Adipose tissue (tissue), 3 donors: ENCODE results near the gene TFAP2C. TPM values are rescaled to one million over a fixed set of nuclear protein-coding genes. Genes with fewer than 3 reads are reported as not detected.
"Not testable (repeated sequence)": the region's sequence is repeated elsewhere in the genome, so short reads cannot be mapped to it uniquely, and the experiment has no call there.

Source experiments
- H3K27ac ChIP-seq: one replicate; pipeline ENCODE4 v1.5.1; 2013; ENCODE audit warnings: low read depth, low read length
- WGBS, 3 donors: extraction: QIAGEN DNeasy Blood & Tissue Kit; methylation state at CpG; one replicate each; pipeline ENCODE4 v1.1.7; 2013; 5-methylcytosine and 5-hydroxymethylcytosine counted together
- polyA plus RNA-seq, 3 donors: library from polyadenylated mRNA; stranded (reverse); fragments of 200-250 nt; gene quantifications; one replicate each; pipeline ENCODE4 v1.2.3, GENCODE V29; 2013
- donor health status: healthy with polysubstance abuse.
- donor health status: Bipolar disorder and iron deficiency.
- donor health status: healthy.

The TFAP2C gene
- polyA plus RNA-seq, 3 donors: 0.14 to 1.3 (median 0.70) TPM

DNA sequence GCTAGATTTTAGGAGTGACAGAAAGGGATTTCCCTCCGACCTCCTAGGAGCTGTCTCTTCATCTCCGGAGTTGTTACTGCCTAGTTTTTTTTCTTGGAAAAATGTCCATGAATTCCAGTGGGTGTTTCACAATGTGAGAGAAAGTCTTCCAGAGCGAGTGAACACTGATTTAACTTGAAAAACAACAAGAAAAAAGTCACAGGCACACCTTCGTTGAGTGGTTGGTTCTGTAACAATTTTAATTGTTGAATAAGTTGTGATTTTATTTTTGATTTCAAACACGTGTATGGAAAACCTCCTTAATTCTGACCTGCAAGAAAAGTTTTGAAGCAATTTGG lies 2.9 kb downstream of the TFAP2C start:
- WGBS, 3 donors: 32 to 34% (median 33%) methylated on average over 5 of the region's 5 CpGs
- H3K27ac ChIP-seq: no peak overlapping the region

DNA sequence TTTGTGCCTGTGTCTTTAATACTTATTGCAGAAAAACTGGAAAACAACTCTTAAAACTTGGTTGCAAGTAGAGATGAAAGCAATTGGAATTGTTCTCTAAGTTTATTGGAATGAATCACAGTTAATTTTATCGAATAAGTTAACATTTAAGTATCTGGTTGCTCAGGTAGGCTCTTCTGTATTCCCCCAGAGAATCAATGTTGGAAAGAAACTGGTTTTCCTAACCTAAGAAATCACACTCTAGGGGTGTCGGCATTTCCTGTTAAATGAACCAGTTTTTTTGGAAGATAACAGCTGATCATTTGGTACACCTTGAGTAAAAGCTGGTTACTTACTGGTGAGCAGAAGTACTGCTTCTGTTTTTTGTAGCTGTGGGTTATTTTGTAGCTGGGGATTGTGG lies 5.2 kb downstream of the TFAP2C start:
- 73 to 89% (median 81%) methylated on average over 2 of the region's 2 CpGs for WGBS, 3 donors

DNA sequence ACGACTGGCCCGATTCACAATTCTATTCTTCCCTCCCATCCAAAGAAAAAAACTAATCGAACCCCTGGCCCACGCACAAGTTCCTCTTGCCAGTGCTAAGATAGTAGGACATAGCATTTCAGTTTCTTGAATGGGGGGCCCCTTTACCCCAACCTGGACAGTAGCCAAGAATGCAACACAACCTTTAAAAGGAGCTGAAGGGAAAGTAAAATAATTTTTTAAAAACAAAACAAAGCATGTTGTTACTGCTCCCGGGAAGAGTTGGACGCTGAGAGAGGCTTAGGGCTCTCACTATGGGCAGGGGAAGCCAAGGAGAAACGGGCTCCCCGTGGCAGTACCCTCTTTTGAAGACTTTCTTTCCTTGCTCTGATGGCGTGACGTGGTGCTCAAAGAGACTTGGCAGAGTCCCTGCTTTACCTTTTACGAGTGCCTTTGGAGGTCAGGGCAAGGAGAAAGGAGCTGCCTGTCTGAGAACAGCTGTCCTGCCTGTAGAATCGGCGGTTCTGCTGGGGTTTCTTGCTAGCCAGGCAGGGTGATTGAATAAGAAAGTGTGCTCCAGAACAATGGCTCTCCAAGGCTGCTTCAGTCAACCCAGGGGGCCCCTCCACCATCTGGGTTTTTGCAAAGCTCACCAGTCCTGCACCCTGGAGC lies 5.8 kb downstream of the TFAP2C start:
- H3K27ac ChIP-seq: no peak overlapping the region
- WGBS, 3 donors: 42 to 57% (median 55%) methylated on average over 13 of the region's 13 CpGs

More for the DNA sequence above, 5.2 kb downstream of the TFAP2C start:
- no peak overlapping the region for H3K27ac ChIP-seq

DNA sequence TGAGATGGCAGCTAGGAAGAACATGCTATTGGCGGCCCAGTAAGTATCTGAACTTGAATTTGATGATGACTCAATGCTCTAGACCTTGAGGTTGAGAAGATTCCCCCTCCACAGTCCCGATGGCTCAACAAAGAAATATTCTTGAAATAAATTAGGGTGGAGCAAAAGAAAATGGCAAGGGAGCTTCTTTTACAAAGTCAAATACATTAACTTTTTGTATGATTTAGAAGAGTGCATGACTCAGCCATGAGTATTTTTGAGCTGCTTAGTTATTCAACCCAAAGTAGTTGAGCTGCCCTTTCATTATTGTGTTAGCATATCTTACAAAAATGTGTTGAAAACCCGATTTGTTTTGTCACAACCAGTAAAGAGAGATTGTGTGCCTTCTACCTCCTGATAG lies 7.6 kb downstream of the TFAP2C start:
- no peak overlapping the region for H3K27ac ChIP-seq
- WGBS, 3 donors: 58 to 64% (median 62%) methylated on average over 3 of the region's 3 CpGs

DNA sequence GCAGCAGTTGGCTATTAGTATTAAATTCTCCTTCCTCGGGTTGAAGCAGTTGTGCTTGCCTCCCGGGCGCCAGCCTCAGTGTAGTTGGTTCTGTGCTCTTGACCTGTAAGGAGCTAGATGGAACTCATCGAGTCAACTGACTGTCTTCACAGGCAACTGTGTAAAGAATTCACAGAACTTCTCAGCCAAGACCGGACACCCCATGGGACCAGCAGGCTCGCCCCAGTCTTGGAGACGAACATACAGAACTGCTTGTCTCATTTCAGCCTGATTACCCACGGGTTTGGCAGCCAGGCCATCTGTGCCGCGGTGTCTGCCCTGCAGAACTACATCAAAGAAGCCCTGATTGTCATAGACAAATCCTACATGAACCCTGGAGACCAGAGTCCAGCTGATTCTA lies 8.5 kb downstream of the TFAP2C start:
- 61 to 81% (median 77%) methylated on average over 10 of the region's 10 CpGs for WGBS, 3 donors
- H3K27ac ChIP-seq: no peak overlapping the region

DNA sequence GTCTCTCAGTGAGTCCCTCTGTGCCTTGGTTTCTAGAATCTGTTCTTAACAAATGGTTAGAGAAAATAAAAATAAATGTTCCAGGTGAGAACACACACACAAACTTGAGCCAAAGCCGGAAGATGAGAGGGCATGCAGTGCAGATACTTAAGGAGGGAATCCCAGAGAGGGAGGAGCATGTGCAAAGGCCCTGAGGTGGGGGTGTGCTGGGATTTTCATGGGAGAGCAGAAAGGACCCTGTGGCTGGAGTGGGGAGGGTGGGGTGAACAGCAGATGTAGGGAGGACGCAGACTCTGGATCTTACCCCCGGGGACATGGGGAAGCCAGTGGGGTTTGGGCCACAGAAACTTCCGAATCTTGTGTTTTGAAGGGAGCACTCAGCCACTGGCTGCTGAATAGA lies 17.5 kb downstream of the TFAP2C start:
- H3K27ac ChIP-seq: no peak overlapping the region
- WGBS, 3 donors: 83 to 92% (median 87%) methylated on average over 4 of the region's 4 CpGs

DNA sequence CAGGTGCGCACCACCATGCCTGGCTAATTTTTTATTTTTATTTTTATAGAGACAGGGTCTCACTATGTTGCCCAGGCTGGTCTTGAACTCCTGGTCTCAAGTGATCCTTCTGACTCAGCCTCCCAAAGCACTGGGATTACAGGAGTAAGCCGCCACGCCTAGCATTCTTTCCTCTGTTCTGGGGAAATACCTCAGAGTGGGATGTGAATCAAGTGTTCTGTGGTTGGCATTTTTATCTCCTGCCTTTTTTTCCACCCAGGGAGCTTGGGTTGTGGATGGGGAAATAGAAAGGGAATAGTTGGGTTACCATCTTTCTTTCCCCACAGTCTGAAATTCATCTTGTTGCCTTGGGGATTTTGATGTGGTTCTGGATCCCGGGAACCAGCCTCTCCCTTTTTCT lies 24.1 kb downstream of the TFAP2C start:
- no peak overlapping the region for H3K27ac ChIP-seq
- 90 to 95% (median 90%) methylated on average over 4 of the region's 4 CpGs for WGBS, 3 donors

DNA sequence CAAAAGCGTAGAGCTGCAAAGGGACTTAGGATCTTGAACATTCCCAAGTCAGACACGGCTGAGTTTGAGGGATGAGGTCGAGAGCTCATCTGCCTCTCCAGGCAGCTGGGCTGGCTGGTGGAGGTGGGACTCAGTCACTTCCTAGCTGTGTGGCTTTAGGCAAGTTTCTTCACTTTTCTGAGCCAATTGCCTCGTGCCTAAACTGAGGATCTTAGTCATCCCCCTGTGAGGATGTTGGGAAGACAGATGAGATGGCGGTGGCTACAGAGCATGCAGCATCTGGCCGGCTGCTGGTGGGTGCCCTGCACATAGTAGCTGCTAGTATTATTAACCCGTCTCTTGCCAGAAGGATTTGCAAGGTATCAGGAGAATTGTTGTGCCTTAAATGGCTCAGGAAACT lies 27.5 kb downstream of the TFAP2C start:
- 46 to 57% (median 46%) methylated on average over 7 of the region's 7 CpGs for WGBS, 3 donors
- H3K27ac ChIP-seq: no peak overlapping the region

DNA sequence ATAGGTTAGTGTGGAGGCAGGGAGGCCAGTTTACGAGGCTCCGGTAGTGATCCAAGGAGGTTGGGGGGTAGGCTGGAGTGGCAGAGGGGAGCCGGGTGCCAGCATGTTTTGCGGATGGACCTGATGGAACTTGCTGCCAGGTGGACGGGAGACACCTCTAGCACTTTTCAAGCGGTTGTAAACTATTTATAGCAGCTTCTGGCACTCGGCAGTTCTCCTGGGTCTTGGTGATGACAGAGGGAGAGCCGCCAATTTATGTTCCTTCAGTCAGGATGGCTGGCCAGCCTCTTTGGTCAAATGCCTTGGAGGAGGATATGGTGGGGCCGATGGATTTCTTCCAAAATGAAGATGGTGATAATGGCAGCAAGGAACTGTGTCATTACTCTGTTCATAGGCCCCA lies 28.8 kb downstream of the TFAP2C start:
- WGBS, 3 donors: 62 to 76% (median 70%) methylated on average over 9 of the region's 9 CpGs
- no peak overlapping the region for H3K27ac ChIP-seq

DNA sequence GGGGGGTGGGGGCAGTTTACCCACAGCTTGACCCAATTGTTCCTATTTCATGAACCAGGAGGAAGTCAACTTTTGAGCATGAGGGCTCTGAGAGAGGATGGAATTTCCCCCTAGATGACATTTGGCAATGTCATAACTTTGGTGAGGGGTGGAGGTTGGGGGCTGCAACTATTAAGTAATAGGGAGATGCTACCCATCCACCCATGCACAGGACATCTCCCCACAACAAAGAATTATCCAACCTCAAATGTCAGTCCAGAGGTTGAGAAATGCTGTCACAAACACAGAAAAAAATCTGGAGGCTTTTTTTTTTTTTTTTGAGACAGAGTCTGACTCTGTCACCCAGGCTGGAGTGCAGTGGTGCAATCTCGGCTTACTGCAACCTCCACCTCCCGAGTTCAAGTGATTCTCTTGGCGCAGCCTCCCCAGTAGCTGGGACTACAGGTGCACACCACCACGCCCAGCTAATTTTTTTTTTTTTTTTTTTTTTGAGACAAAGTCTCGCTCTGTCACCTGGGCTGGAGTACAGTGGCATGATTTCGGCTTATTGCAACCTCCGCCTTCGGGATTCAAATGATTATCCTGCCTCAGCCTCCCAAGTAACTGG lies 29.3 kb downstream of the TFAP2C start:
- WGBS, 3 donors: 85 to 94% (median 88%) methylated on average over 8 of the region's 8 CpGs
- not testable (repeated sequence) for H3K27ac ChIP-seq

DNA sequence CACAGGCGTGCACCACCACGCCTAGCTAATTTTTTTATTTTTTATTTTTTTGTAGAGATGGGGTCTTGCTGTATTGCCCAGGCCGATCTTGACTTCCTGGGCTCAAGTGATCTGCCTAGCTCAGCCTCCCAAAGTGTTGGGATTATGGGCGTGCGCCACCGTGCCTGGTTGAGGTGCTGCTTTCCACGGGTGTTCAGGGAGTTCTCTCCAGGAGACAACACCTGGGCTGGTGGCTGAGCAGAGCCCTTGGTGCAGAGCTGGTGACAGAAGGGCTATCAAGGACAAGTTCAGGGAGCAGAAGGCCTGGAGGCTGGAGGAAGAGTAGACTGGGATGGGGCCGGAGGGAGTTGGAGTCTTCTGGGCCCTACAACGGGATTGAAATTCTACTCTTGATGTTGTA lies 34.6 kb downstream of the TFAP2C start:
- 88 to 92% (median 91%) methylated on average over 9 of the region's 9 CpGs for WGBS, 3 donors
- H3K27ac ChIP-seq: no peak overlapping the region

DNA sequence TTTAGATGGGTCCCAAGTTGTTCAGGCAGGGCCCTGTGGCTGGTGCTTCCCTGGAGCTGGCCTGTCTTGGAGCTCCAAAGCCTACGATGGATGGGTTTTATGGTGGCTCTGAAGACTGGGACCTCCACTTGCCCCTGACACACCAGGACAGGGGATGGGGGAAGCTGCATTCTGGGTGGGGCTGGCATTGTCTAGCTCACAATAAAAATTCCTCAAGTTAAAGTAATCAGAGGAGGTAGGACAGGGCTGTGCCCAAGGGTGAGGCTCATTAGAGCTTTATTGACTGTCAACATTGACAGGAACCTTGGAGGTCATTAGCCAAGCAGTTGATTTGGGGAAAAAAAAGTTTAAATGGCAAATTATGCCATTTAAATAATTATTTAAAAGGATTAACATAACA lies 35.7 kb downstream of the TFAP2C start:
- WGBS, 3 donors: 67 to 100% (median 88%) methylated on average over 1 of the region's 1 CpG
- no peak overlapping the region for H3K27ac ChIP-seq

DNA sequence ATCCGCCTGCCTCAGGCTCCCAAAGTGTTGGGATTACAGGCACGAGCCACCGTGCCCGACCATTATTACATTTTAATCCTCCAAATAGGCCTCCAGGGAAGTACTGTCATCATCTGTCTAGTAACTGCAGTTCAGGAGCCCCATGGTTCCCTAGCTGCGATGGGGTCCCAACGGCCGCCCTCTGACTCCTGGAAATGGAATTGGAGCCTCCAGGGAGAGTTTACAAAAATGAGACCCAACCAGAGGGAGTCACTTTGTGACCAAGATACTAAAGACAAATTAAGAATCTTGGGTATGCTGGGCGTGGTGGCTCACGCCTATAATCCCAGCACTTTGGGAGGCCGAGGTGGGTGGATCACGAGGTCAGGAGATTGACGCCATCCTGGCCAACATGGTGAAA lies 36.7 kb downstream of the TFAP2C start:
- H3K27ac ChIP-seq: no peak overlapping the region
- 80 to 87% (median 84%) methylated on average over 12 of the region's 12 CpGs for whole genome bisulfite sequencing, 3 donors

DNA sequence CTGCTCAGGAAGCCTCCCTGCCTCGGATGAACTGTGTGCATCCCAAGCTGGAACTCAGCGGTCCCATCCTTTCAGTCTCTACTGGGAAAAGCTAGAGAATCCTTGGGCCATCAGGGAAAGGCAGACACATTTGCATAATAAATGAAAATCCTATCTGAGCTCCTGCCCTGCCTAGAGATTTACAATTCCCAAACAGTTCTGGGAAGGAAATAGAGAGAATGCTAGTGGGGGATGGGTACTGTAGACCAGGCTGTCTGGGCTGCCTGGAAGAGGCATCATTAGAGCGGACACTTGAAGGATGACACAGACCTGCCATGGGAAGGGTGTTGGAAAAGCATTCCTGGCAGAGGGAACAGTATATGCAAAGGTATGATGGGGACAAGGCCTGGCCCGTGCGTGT lies 44.3 kb downstream of the TFAP2C start:
- H3K27ac ChIP-seq: no peak overlapping the region
- WGBS, 3 donors: 74 to 90% (median 86%) methylated on average over 5 of the region's 5 CpGs

DNA sequence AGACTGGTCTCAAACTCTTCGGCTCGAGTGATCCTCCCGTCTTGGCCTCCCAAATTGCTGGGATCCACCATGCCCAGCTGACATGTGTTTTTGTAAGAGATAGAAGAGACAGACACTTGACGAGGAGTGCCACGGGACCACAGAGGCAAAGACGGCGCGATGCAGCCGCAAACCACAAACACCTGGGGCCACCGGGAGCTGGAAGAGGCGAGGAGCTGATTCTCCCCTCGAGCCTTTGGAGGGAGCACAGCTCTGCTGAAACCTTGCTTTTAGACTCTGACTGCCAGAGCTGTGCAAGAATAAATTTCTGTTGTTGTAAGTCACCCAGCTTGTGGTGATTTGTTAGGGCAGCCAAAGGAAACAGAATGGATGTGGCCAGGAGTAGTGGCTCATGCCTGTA lies 46.9 kb downstream of the TFAP2C start:
- 78 to 84% (median 82%) methylated on average over 12 of the region's 12 CpGs for WGBS, 3 donors
- no peak overlapping the region for H3K27ac ChIP-seq

DNA sequence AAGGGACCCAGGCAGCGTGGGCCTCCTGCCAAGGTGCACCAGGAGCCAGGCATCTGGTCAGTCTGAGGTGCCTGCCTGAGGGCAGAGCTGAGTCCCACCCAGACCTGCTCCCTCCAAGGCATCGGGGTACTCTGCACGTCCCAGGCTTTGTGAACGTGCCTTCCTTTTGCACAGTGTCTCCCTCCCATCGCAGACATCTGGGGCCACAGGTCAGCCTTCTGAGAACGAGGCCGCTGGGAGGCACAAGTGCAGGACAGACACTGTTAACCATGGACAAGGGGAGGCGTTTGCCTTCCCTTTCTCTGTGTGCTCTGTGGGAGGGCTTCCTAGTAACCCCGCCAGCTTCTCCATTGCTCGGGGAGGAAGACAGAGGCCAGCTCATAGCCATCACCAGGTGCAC lies 47.6 kb downstream of the TFAP2C start:
- WGBS, 3 donors: 42 to 60% (median 55%) methylated on average over 10 of the region's 10 CpGs
- H3K27ac ChIP-seq: no peak overlapping the region

DNA sequence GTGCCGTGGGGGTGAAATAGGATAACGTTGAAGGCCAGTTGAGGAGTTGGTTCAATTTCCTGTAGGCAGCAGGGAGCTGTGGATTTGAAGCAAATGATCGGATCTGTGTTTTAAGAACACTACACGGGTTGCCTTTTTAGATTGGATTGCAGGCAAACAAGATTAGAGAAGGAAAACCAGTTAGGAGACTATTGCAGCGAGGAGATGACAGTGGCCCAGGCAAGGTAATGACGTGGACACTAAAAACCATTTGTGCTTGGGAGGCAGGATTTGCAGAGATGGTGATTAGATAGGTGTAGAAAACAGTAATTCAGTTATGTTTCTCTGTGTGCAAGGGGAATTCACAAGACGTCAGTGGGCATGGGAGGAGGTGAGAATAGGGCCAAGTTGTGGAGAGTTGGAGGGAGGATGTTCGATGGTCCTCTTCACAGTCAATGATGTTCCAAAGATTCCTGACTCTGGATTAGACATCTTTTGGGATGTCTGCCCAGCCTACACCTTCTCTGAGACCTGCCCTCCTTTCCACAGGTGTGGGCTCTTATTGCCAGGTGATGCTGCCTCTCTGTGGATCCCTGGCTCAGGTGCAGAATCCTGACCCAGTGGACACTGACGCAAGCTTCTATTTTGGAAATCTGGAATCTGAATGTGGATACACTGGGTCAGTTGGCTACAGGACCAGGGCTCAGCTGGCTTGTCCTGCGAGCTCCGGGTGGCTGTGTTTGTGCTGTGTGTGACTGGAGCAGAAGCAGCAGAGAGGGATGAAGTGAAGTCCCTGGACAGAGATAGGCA lies 54.2 kb downstream of the TFAP2C start:
- 39 to 66% (median 62%) methylated on average over 11 of the region's 11 CpGs for WGBS, 3 donors
- no peak overlapping the region for H3K27ac ChIP-seq

DNA sequence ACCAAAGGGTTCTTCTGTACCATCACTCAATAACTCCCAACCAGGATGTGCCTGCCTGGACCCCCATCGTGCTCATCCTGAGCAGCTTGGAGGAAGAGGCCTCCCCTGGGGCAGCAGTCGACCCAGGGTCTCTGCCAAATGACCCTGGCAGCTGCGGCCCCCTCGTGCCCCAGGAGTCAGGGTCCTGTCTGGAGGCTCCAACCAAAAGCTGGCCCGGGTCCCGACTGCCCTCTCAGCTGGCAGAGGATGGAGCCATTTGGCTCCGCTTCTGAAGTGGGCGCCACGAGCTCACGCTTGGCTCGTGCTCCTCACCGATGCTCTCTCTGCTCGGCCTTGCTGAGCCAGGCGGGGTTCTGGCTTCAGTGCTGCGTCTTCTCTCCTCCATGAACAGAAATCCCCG lies 56.8 kb downstream of the TFAP2C start:
- no peak overlapping the region for H3K27ac ChIP-seq
- 45 to 60% (median 59%) methylated on average over 15 to 16 of the region's 16 CpGs for WGBS, 3 donors

DNA sequence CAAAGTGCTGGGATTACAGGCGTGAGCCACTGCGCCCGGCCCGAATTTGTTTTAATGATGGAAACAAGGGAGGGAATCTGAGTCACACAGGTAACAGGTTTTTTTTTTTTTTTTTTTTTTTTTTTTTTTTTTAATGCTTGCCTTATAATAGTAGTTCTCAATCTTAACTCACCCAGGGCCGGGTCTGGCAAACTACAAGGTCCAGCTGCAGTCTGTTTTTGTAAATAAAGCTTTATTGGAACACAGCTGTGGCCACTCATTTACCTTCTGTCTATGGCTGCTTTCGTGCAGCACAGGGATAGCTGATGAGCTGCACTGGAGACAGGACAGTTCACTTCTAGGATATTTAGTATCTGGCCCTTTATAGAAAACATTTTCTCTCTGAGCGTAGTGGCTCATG lies 58.0 kb downstream of the TFAP2C start:
- H3K27ac ChIP-seq: no peak overlapping the region
- WGBS, 3 donors: 91 to 96% (median 92%) methylated on average over 7 of the region's 7 CpGs

DNA sequence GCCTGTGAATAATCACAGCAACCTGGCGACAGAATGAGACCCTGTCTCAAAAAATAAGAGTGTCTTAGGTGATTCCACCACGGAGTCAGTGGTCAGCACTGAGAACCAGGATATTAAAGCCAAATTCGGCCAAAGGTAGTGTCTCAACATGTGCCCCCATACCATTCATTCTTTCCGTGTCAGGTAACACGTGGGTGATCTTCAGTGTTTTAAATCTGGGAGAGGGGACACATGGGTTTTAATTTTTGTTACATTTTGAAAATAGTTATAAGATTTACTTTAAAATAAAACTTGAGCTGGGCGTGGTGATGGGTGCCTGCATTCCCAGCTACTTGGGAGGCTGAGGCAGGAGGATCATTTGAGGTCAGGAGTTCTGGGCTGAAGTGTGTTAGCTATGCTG lies 59.0 kb downstream of the TFAP2C start:
- 76 to 84% (median 81%) methylated on average over 6 of the region's 6 CpGs for WGBS, 3 donors
- no peak overlapping the region for H3K27ac ChIP-seq
